Stimulated activated CD8-positive, alpha-beta memory T cell treated with anti-CD3 and anti-CD28 coated beads, Interleukin-7, amount 100 ng/mL, for 48 hours (primary cell): Measurements from ENCODE around the gene PEX7.
A peak's percentile ranks its signal among the peaks of the same experiment; 100 is the strongest.
"Not testable (repeated sequence)": the region's sequence is repeated elsewhere in the genome, so short reads cannot be mapped to it uniquely, and the experiment has no call there.

ENCODE experiments used
- DNase-seq, 2 donors: peaks; one replicate each; pipeline ENCODE4 v3.0.0-alpha.2; 2020; ENCODE audit warnings: low read depth in 1 of 2; ENCODE audit errors: extremely low read depth in 1 of 2

The PEX7 gene, protein sequence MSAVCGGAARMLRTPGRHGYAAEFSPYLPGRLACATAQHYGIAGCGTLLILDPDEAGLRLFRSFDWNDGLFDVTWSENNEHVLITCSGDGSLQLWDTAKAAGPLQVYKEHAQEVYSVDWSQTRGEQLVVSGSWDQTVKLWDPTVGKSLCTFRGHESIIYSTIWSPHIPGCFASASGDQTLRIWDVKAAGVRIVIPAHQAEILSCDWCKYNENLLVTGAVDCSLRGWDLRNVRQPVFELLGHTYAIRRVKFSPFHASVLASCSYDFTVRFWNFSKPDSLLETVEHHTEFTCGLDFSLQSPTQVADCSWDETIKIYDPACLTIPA

DNA sequence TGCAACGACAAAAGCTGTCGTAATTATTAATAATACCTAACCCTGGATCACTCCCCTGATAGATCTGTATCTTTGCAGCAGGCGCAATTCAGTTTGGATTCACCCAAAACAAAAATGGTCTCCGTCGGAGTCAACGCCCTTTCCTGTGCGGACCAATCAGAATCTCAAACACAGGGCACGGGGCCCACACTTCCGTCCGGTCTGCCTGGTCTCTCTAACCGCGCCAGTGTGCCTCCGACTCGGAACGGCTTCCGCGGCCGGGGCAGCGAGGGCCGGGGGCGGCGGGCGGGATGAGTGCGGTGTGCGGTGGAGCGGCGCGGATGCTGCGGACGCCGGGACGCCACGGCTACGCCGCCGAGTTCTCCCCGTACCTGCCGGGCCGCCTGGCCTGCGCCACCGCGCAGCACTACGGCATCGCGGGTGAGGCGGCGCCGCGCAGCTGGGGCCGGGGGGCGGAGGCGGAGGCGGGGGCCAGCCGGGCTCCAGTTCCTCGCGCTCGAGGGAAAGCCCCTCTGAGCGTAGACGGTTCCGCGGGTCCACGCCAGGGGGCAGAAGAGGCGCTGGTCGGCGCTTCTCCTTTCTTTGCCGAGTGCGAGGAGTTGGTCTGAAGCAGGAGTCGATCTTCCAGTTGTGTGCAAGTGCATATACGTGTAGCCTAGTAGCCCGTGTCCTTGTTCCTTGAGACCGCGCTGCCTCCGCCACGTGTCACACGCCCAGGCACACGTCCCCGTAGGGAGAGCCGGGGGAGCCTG, at the start of gene PEX7:
PEX7 (plus strand) TSS at position 217 of the 752 bp plus-strand sequence; CDS start at position 291, 74 bp downstream.
- peak; percentile 69 to 80 for DNase-seq

- no peak for DNase-seq
Measured at GRCh38 chr6:136772685-136773472, 49.5 kb upstream of the PEX7 start.

DNA sequence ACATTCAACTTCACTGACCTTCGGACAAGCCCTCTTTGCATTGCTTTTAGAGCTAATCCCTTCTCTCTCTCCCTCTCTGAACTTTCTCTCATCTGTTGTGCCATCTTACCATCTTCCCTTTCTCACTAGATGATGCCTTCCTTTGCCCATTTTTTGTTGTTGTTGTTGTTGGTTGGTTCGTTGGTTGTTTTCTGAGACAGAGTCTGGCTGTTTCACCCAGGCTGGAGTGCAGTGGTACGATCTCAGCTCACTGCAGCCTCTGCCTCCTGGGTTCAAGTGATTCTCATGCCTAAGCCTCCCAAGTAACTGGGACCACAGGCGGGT, 49.0 kb upstream of the PEX7 start:
- DNase-seq, result no peak

- DNase-seq, result no peak
Measured at GRCh38 chr6:136774228-136775041, 48.0 kb upstream of the PEX7 start.

GRCh38 chr6:136775081-136775480, 47.3 kb upstream of the PEX7 start:
- DNase-seq, result no peak

DNA sequence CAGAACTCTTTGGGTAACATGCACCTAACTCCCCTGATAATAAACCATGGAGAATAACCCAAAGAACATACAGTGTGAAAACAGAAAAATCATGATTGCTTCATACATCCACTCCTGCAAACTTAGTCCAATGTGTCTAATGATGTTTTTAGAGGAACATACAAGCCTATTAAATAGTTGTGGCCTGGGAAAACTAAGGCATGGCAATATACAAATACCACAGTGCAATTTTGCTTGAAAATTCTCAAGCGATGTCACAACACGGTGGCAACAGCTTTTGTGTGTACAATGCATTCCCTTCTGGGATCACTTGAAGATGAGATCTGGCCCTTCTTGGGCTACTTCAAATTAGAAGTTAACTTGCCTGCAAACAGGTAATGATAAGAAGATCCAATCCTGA, 46.8 kb upstream of the PEX7 start:
- DNase-seq, result no peak

DNA sequence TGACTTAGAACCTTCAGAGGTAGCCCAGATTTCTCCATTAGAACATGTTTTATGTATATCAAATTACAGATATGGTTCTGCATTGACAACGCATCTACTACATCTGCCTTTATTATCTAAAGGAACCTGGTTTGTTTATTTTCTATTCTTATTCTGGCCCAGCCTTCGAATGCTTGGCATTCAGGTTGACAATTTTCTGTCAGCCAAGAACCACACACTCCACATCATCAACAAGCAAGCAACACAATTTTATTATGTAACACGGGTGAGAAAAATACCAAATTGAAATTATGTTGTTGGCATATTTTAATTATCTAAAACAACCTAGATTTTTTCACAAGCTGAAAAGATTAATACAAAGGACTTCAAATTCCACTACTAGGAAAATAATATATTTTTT, 44.7 kb upstream of the PEX7 start:
- DNase-seq, result no peak

GRCh38 chr6:136779682-136780081, 42.7 kb upstream of the PEX7 start:
- DNase-seq, result no peak

DNA sequence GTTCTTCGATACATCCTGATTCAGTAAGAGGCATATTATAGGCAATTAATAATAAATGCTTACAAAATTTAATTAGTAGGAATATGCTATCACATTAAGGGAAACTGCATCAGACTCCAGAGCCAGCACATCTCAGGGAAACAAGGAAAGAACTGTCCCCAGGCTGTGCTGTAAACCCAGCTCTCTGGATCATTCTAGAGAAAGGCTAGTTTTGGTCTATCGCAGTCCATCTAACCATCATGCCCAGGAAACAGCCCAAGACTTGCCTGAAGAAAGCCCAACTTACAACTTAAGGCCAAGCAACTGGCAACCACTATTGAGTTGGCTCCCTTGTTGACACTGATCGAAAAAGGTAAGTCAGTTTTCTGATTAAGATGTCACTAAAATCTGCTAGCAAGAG, 41.4 kb upstream of the PEX7 start:
- no peak for DNase-seq

DNA sequence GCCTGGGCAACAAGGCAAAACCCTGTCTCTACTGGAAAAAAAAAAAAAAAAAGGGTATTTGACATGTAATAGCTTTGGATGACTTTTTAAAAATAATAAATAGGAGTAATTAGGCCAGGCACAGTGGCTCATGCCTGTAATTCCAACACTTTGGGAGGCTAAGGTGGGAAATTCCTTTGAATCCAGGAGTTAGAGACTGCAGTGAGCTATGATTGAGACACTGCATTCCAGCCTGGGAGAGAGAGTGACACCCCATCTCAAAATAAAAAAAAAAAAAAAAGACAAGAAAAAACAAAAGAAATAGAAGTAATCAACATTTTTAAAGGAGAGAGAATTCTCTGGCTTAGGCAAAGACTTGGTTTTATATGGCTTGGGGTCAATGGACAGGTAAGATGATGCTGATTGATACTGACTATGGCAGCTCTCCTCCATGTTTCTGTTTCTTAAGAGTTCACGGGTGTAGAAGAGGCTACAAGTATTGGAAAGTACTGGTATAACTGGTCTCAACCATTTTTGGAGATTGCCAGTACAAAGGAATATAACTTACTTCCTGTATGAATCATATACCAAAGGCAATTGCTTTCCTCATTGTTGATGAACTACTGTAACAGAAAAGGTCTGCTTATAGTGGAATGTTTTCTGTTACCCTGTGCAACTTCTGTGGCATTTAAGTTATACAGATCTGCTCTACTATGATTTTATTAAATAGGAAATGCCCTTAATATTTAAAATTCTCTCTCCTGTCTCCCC, 40.2 kb upstream of the PEX7 start:
- DNase-seq, result no peak

- no peak for DNase-seq
Measured at GRCh38 chr6:136783021-136783420, 39.4 kb upstream of the PEX7 start.

- no peak for DNase-seq
Measured at GRCh38 chr6:136783495-136784270, 38.7 kb upstream of the PEX7 start.

GRCh38 chr6:136784271-136784664, 38.1 kb upstream of the PEX7 start:
- DNase-seq, result no peak

- DNase-seq, result no peak
Measured at GRCh38 chr6:136784910-136785746, 37.3 kb upstream of the PEX7 start.

DNA sequence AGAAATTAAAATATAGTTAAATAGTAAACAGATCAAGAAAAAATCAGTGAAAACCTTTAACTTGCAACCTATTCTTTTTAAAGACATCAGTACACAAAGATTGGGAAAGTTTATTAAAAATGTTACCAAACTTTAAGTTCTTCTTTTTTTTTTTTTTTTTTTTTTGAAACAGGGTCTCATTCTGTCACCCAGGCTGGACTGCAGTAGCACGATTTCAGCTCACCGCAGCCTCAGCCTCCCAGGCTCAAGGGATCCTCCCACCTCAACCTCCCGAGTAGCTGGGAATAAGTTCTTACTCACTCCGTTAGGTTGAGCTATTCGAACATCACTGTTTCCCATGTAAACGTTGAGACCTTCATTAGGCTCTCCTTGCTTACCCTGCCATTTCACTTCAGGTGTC, 35.7 kb upstream of the PEX7 start:
- no peak for DNase-seq

DNA sequence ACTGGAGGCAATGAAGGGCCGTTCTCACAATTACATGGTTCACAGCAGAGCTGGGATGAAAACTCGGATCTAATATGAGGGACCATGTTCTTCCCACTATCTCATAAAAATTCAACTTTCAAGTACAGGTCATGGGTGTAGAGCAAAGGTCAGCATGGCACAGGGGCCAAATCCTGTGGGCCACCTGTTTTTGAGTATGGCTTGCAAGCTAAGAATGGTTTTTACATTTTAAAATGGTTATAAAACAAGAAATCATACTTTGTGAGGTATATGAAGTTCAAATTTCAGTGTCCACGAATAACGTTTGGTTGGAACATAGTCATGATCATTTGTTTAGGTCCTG, 34.7 kb upstream of the PEX7 start:
- no peak for DNase-seq

GRCh38 chr6:136788069-136788902, 34.1 kb upstream of the PEX7 start:
- DNase-seq, result no peak

- DNase-seq, result not testable (repeated sequence)
Measured at GRCh38 chr6:136789440-136789839, 33.0 kb upstream of the PEX7 start.
